Measurements from ENCODE around the gene IGSF11.

IGSF11 gene

GRCh38 chr3:118907909-118908308, 126.7 kb downstream of the IGSF11 start:
- Mint-ChIP-seq H3K4me3 (no peak overlapping the region), H3K27me3 (ENCODE audit: low read depth, poor library complexity) (peaks cover 3% of the 10 kb centered on the region), H3K9me3 (peaks cover 5% of the 10 kb centered on the region), H3K36me3 (ENCODE audit: low read depth) (no peaks in the 10 kb centered on the region), H3K4me1 (no peaks in the 10 kb centered on the region), H3K27ac (no peak overlapping the region)
- no peak for DNase-seq
- TF ChIP-seq CTCF (IDR thresholded peaks at IDR 0.05), result no peak

- no peak overlapping the region for H3K27ac Mint-ChIP-seq
- no peaks in the 10 kb centered on the region for H3K36me3 Mint-ChIP-seq (ENCODE audit: low read depth)
- no peak for DNase-seq
- no peaks in the 10 kb centered on the region for H3K4me1 Mint-ChIP-seq
- peaks cover under 1% of the 10 kb centered on the region for H3K27me3 Mint-ChIP-seq (ENCODE audit: low read depth, poor library complexity)
- no peak overlapping the region for H3K4me3 Mint-ChIP-seq
- no peak for TF ChIP-seq CTCF (IDR thresholded peaks at IDR 0.05)
- H3K9me3 Mint-ChIP-seq, result no peaks in the 10 kb centered on the region
Measured at GRCh38 chr3:118900737-118901525, 133.7 kb downstream of the IGSF11 start.

GRCh38 chr3:118890206-118890605, 144.4 kb downstream of the IGSF11 start:
- Mint-ChIP-seq H3K36me3 (ENCODE audit: low read depth) (no peaks in the 10 kb centered on the region), H3K4me1 (peaks cover 9% of the 10 kb centered on the region), H3K27ac (peak overlapping the region; percentile 4), H3K27me3 (ENCODE audit: low read depth, poor library complexity) (no peaks in the 10 kb centered on the region), H3K9me3 (no peaks in the 10 kb centered on the region), H3K4me3 (no peak overlapping the region)
- no peak for TF ChIP-seq CTCF (IDR thresholded peaks at IDR 0.05)
- no peak for DNase-seq

- Mint-ChIP-seq H3K27ac (no peak overlapping the region), H3K9me3 (no peaks in the 10 kb centered on the region), H3K4me1 (peaks cover 9% of the 10 kb centered on the region), H3K4me3 (no peak overlapping the region), H3K27me3 (ENCODE audit: low read depth, poor library complexity) (no peaks in the 10 kb centered on the region), H3K36me3 (ENCODE audit: low read depth) (no peaks in the 10 kb centered on the region)
- DNase-seq, result no peak
- no peak for TF ChIP-seq CTCF (IDR thresholded peaks at IDR 0.05)
Measured at GRCh38 chr3:118889691-118890090, 145.0 kb downstream of the IGSF11 start.

- H3K4me1 Mint-ChIP-seq, result peaks cover 23% of the 10 kb centered on the region
- no peak for TF ChIP-seq CTCF (IDR thresholded peaks at IDR 0.05)
- H3K4me3 Mint-ChIP-seq, result no peak overlapping the region
- no peaks in the 10 kb centered on the region for H3K9me3 Mint-ChIP-seq
- DNase-seq, result no peak
- no peak overlapping the region for H3K27ac Mint-ChIP-seq
- H3K36me3 Mint-ChIP-seq (ENCODE audit: low read depth), result no peaks in the 10 kb centered on the region
- H3K27me3 Mint-ChIP-seq (ENCODE audit: low read depth, poor library complexity), result peaks cover 7% of the 10 kb centered on the region
Measured at GRCh38 chr3:118886708-118887107, 147.9 kb downstream of the IGSF11 start.

- DNase-seq, result peak; percentile 82
- H3K36me3 Mint-ChIP-seq (ENCODE audit: low read depth), result no peaks in the 10 kb centered on the region
- H3K4me1 Mint-ChIP-seq, result peaks cover 15% of the 10 kb centered on the region
- peak; percentile 93 for TF ChIP-seq CTCF (IDR thresholded peaks at IDR 0.05)
- H3K27me3 Mint-ChIP-seq (ENCODE audit: low read depth, poor library complexity), result peaks cover 7% of the 10 kb centered on the region
- no peak overlapping the region for H3K27ac Mint-ChIP-seq
- no peaks in the 10 kb centered on the region for H3K9me3 Mint-ChIP-seq
- no peak overlapping the region for H3K4me3 Mint-ChIP-seq
Measured at GRCh38 chr3:118884748-118885206, 149.9 kb downstream of the IGSF11 start.

All from nephron progenitor cell (in vitro differentiated cells).